OCI-M2 (cell line): ENCODE measurements around the gene PNN.
"Not testable (repeated sequence)": the region's sequence is repeated elsewhere in the genome, so short reads cannot be mapped to it uniquely, and the experiment has no call there.

Experiments
- DNase-seq: peaks from one replicate; lab custom pipeline; 2025; ENCODE audit not compliant: unreplicated experiment; lab: John Stamatoyannopoulos, UW

PNN gene

DNA sequence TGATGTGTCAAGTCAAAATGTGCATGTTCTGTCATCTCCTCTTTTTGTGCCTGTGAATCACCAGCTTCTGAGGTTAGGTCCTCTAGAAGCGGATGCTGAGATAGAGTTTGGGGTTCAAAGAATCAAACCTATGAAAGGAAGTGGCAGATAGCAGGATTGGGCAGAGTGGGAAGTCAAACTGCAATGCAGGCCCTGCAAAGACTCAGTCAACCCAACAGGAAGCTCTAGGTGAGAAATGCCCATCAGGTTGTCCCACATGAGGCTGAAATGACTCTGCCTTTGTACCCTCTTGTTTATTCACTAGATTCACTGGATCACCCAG, 54.1 kb downstream of the PNN start:
- no peak for DNase-seq

DNA sequence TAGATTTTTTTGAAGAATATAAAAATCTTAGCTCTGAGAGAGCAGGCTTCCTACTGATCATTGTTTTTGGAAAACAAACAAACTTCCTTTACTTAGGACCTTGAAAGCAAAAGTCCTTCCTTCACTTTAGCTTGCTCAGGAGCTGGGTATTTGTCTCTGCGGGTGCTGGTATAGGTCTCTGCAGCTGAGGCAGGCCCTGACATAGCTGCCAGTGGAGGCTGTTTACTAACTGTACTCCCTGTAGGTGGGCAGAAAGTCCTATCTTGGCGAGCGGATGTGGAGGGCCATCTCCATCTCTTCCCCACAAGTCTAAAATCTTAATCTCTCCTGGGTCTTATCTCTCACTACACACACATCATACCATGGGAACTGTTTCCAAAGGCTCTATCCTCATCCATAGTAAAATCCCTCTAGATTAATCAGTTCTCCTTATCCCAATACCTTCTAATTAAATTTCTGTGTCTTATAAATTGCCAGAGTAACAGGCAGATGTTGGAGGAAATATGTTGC, 54.6 kb downstream of the PNN start:
- no peak for DNase-seq

DNA sequence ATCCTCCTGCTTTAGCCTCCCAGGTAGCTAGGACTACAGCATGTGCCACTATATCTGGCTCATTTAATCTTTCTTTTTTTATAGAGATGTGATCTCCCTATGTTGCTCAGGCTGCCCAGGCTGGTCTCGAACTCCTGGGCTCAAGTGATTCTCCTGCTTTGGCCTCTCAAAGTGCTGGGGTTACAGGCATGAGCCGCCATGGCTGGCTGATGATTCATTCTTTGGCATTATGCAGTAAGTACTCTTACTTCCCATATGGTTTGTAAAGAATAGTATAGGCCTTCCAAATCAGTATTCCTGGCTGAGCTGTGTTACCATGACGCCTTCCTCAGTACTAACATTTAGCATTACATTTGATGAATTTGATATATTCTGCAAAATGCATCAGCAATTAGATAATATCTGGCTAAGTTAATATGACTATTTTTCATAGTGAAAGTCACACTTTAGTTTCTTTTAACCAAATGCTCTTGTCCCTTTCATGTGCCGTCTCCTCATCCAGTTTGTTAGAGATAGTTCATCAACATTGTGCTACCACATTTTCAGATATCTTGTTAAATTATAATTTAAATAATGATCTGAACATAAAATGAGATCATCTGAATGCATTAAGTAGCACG, 55.5 kb downstream of the PNN start:
- no peak for DNase-seq

DNA sequence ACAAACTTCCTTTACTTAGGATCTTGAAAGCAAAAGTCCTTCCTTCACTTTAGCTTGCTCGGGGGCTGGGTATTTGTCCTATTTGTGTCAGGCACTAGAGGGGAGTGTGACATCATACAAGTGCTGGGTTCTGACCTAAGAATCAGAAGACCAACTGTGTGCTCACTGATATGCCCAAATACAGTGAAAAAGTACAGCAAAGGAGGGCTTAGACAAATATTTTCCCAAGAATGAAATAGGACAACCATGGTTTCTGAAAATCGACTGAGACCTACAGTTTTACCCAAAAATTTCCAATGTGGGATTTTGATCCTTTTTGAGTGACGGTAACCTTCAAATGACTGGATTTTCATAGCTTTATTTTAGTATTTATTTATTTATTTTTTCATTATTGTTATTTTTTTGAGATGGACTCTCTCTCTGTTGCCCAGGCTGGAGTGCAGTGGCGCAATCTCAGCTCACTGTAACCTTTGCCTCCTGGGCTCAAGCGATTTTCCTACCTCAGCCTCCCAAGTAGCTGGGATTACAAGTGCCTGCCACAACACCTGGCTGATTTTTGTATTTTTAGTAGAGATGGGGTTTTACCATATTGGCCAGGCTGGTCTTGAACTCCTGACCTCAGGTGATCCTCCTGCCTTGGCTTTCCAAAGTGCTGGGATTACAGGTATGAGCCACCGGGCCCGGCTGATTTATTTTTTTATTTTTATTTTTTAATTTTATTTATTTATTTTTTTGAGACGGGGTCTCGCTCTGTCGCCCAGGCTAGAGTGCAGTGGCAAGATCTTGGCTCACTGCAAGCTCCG, 56.9 kb downstream of the PNN start:
- not testable (repeated sequence) for DNase-seq
